OCI-LY7 (cell line): Measurements from ENCODE around the gene SINHCAF. TPM values are rescaled to one million over a fixed set of nuclear protein-coding genes. Genes with fewer than 3 reads are reported as not detected.
"Not testable (repeated sequence)": the region's sequence is repeated elsewhere in the genome, so short reads cannot be mapped to it uniquely, and the experiment has no call there.

Source experiments
- BruUV-seq: library from RNA; stranded (reverse); fragments of 400-500 nt; replicated peaks from 2 replicates; lab custom pipeline; 2021; lab: Mats Ljungman, UMichigan
- CTCF ChIA-PET: fragments of 300-600 bp; sonication (Branson Sonifier 250); formaldehyde crosslinking; loops from one replicate; lab custom pipeline; 2022; ENCODE audit warnings: antibody characterized with exemption; ENCODE audit not compliant: unreplicated experiment; lab: Charles Lee
- POLR2A ChIA-PET: fragments of 300-600 bp; sonication (Branson Sonifier 250); formaldehyde crosslinking; loops from one replicate; lab custom pipeline; 2022; ENCODE audit warnings: antibody characterized with exemption; lab: Charles Lee
- DNase-seq: peaks from one replicate; pipeline ENCODE4 v3.0.0-alpha.2; 2015; ENCODE audit warnings: low spot score
- H2AFZ ChIP-seq: fragments of 200-600 bp; sonication (generic), shearing (Covaris generic); 2 replicates; pipeline ENCODE4 v1.6.1; 2014; ENCODE audit warnings: mild to moderate bottlenecking, antibody characterized with exemption, low read length, moderate library complexity
- H3K27ac ChIP-seq: fragments of 200-600 bp; sonication (generic); 2 replicates; pipeline ENCODE4 v1.5.1; 2014; ENCODE audit warnings: mixed run types, low read depth, mild to moderate bottlenecking, moderate library complexity, low read length, inconsistent platforms; ENCODE audit not compliant: poor library complexity, severe bottlenecking
- H3K36me3 ChIP-seq: fragments of 200-600 bp; sonication (generic); 2 replicates; pipeline ENCODE4 v1.6.1; 2014; ENCODE audit warnings: mild to moderate bottlenecking, antibody characterized with exemption, low read length, moderate library complexity, mixed read lengths; ENCODE audit not compliant: insufficient read depth
- H3K4me1 ChIP-seq: fragments of 200-600 bp; sonication (generic); 2 replicates; pipeline ENCODE4 v1.5.1; 2014; ENCODE audit warnings: mild to moderate bottlenecking, low read length; ENCODE audit not compliant: insufficient read depth, poor library complexity, severe bottlenecking
- H3K4me2 ChIP-seq: fragments of 200-600 bp; sonication (generic); 2 replicates; pipeline ENCODE4 v1.6.1; 2014; ENCODE audit warnings: mild to moderate bottlenecking, low read length
- H3K4me3 ChIP-seq: fragments of 200-600 bp; sonication (generic); 2 replicates; pipeline ENCODE4 v1.5.1; 2014; ENCODE audit warnings: mild to moderate bottlenecking, low read depth, low read length; ENCODE audit not compliant: poor library complexity, severe bottlenecking
- H3K79me2 ChIP-seq: fragments of 200-600 bp; sonication (generic); 2 replicates; pipeline ENCODE4 v1.6.1; 2016; ENCODE audit warnings: low read depth, mild to moderate bottlenecking, low read length, moderate library complexity, mixed read lengths; ENCODE audit not compliant: insufficient read depth
- H3K9me2 ChIP-seq: fragments of 200-600 bp; sonication (generic); 2 replicates; pipeline ENCODE4 v1.6.1; 2016; ENCODE audit warnings: mild to moderate bottlenecking, low read length, mixed read lengths; ENCODE audit not compliant: insufficient read depth
- H3K9me3 ChIP-seq: fragments of 200-600 bp; sonication (generic); 2 replicates; pipeline ENCODE4 v1.6.1; 2014; ENCODE audit warnings: mild to moderate bottlenecking, mixed run types, low read length, mixed read lengths
- H4K20me1 ChIP-seq: fragments of 200-600 bp; sonication (generic); 2 replicates; pipeline ENCODE4 v1.6.1; 2014; ENCODE audit warnings: mild to moderate bottlenecking, antibody characterized with exemption, low read length, moderate library complexity, mixed read lengths; ENCODE audit not compliant: insufficient read depth
- CTCF ChIP-seq: fragments of 200-600 bp; sonication (generic); conservative IDR thresholded peaks from 2 replicates; pipeline ENCODE4 v1.5.1; 2014; ENCODE audit warnings: mild to moderate bottlenecking, antibody characterized with exemption, low read length, moderate library complexity, mixed read lengths
- EZH2phosphoT487 ChIP-seq: fragments of 200-600 bp; sonication (generic); IDR thresholded peaks from 2 replicates; pipeline ENCODE4 v1.6.1; 2018; ENCODE audit warnings: low read depth, borderline replicate concordance, mild to moderate bottlenecking, mixed run types, antibody characterized with exemption, low read length, moderate library complexity, mixed read lengths
- intact Hi-C: fragments of 100-400 bp; cut with micrococcal nuclease; formaldehyde crosslinking; loops from one replicate; pipeline ENCODE4 v1.10.0; 2022; ENCODE audit not compliant: unreplicated experiment
- total RNA-seq, 2 experiments: library from RNA; depleted of rRNA in 1 of 2; stranded (reverse); fragments of >200 nt in 1 of 2; shearing (Covaris generic) in 1 of 2; gene quantifications; 2 replicates each; pipeline ENCODE4 v1.2.3, GENCODE V29; 2014 to 2022

The SINHCAF gene
- total RNA-seq, 2 experiments from 2014 or later = 51.0 to 86.2 TPM

DNA sequence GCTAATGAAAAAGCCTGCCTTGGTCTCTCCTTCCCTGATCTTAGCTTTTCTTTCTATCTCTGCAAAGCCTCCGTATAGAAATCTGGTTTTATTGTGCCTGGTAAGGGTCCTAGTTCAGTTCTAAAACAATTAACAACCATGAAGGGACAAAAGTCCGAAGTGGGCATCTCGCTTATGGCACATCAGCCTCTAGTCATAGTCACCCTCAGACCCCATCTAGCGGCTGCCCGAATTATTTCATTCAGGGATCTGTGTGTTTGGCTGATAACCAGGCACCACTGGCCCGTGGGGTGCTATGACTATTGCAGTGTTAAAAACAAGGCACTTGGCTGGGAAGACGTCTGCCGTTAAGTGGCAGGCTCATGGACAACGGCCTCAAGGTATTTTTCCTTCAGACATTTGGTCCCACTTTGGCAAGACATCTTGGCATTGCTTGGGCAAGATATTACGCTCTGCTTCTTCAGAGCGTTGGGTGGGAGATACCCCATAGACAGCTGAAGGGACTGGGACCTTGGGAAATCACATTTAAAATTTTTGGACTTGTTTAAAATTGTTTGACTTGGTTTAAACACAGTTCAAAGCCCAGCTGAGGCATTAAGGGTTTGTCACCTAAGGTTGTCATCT, 87.1 kb downstream of the SINHCAF start:
- H3K4me2 ChIP-seq = peak overlapping the region; percentile 4; the same call in 1 of the 2 replicates
- CTCF ChIA-PET = interaction anchor here (1.6 kb wide), 1 partner anchor 11 kb away, joined by 4 read pairs; no protein-coding TSS in a partner anchor
- BruUV-seq = no TSS peak

DNA sequence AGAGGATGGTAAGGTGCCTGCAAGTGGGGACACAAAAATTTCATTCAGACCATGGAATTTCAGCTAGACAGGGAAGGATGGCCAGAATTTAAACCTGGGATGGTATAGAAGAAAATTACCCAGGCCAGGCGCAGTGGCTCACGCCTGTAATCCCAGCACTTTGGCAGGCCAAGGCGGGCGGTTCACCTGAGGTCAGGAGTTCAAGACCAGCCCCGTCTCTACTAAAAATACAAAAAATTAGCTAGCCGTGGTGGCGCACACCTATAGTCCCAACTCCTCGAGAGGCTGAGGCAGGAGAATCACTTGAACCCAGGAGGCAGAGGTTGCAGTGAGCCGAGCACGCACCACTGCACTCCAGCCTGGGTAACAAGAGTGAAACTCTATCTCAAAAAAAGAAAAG, 87.6 kb downstream of the SINHCAF start:
- H3K27ac ChIP-seq, DNase-seq, H3K9me2 ChIP-seq, H2AFZ ChIP-seq, H3K4me1 ChIP-seq, H3K4me3 ChIP-seq, H3K9me3 ChIP-seq, H3K79me2 ChIP-seq, H4K20me1 ChIP-seq, H3K36me3 ChIP-seq, POLR2A ChIA-PET, BruUV-seq: not testable (repeated sequence)
- intact Hi-C loops = loop anchor here (2.0 to 10.0 kb wide), 3 partner anchors 120 to 392 kb away; no protein-coding TSS in a partner anchor
- H3K4me2 ChIP-seq = peak overlapping the region; percentile 4; the same call in 1 of the 2 replicates
- CTCF ChIA-PET = interaction anchor here (1.6 kb wide), 1 partner anchor 11 kb away, joined by 4 read pairs; no protein-coding TSS in a partner anchor

More for the DNA sequence above, 87.1 kb downstream of the SINHCAF start:
- peak; percentile 73 for DNase-seq
- Histone ChIP-seq H3K9me3 (no peaks in the 10 kb centered on the region), H2AFZ (no peak overlapping the region), H3K36me3 (no peaks in the 10 kb centered on the region), H3K27ac (no peak overlapping the region), H3K79me2 (no peaks in the 10 kb centered on the region), H4K20me1 (no peaks in the 10 kb centered on the region), H3K9me2 (no peaks in the 10 kb centered on the region), H3K4me3 (no peak overlapping the region), H3K4me1 (no peaks in the 10 kb centered on the region)
- TF ChIP-seq CTCF (peak; percentile 88), EZH2phosphoT487 (no peak)
- POLR2A ChIA-PET = no interaction called here
- intact Hi-C loops = loop anchor here (2.0 to 10.0 kb wide), 3 partner anchors 120 to 392 kb away; no protein-coding TSS in a partner anchor

- Histone ChIP-seq H3K79me2 (no peaks in the 10 kb centered on the region), H3K9me2 (no peaks in the 10 kb centered on the region), H3K27ac (no peak overlapping the region), H3K36me3 (no peaks in the 10 kb centered on the region), H3K4me2 (no peak overlapping the region), H2AFZ (no peak overlapping the region), H4K20me1 (no peaks in the 10 kb centered on the region), H3K9me3 (no peaks in the 10 kb centered on the region), H3K4me3 (no peak overlapping the region), H3K4me1 (no peaks in the 10 kb centered on the region)
- ChIA-PET CTCF (no interaction called here), POLR2A (interaction anchor here (0.5 to 1.1 kb wide), 3 partner anchors 20 to 1462 kb away, joined by 3 to 6 read pairs (median 3); no protein-coding TSS in a partner anchor)
- no peak for DNase-seq
- no TSS peak for BruUV-seq
- intact Hi-C loops = loop anchor here (10.0 kb wide), 1 partner anchor 252 kb away; no protein-coding TSS in a partner anchor
- no peak for TF ChIP-seq EZH2phosphoT487
- no peak for TF ChIP-seq CTCF
Observed at GRCh38 chr12:31236998-31237637, 88.8 kb downstream of the SINHCAF start.
